ENCODE measurements around the gene PGBD5. TPM values are rescaled to one million over a fixed set of nuclear protein-coding genes. Genes with fewer than 3 reads are reported as not detected.

PGBD5 gene
- polyA plus RNA-seq, 1 donor = 5.8 TPM

DNA sequence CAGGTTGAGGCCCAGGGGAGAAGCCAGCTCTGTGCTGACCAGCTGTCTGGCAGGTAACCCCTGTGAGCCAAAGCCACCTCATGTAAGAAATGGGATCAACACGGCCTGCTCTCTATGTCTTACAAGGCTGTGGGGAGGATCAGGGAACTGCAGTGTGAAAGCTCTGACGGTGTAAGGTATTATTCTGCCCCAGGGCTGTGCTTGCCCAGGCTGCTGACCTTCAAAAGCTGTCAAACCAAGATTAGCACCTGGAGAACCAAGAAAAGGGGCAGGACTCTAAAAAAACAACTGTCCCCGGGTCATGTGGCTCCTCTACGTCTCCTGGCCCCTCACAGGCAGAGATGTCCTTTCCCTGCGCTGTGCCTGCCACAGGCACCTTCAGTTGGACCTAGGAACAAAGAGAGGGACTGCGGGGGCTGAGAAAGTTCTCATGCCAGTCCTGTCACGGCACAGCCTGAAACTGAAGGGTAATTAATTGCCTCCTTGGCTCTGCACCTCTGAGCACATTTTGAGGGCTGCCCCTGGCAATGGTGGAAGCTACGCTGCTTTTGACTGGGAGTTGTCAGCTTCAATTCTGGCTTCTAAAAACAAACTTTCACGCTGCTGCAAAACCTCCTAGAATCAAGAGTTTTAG, 77.6 kb downstream of the PGBD5 start:
- peak; percentile 10 for DNase-seq

DNA sequence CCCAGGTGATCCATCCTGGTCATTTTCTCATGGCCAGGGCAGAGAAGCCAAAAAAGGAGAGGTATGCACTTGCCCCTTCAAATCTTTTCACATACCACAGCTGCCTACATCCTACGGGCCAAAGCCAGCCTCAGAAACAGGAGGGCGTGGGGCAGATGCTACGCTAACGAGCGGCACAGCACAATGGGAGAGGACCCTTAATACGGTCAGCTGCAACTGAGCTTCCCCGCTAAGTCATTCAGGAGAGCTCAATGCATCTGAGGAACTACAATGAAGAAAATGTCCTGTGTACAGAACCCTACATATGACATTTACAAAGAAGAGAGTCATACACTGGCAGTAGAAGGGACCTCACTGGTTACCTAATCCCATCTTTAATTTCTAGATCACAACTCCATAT, 78.2 kb downstream of the PGBD5 start:
- no peak for DNase-seq

DNA sequence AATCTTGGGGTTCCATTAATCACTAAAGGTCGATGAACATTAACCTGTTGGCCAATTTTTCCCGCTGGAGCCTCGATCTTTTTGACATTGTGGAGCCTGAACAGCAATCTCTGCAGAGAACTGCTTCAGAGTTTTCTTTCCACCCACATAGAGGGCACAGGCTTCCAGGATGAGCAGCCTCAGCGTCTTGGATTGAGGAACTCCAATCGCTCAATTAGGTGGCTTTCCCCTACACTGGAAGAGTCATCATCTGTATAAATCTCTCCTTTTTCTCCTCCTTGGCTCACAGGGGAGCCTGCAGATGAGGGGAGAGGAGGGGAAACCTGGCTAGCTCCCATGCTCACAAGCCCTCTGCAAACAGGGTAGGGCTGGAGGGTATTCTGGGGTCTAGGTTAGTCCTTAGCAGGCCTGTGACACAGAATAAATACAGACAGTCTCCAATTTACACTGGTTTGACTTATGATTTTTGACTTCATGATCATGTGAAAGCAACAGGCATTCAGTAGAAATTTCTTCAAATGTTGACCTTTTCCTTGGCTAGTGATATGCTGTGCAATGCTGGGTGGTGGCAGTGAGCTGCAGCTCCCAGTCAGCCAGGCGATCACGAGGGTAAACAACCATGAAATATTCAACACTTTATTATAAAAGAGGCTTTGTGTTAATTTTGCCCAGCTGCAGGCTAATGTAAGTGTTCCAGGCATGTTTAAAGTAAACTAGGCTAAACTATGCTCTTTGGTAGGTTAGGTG, 80.8 kb downstream of the PGBD5 start:
- DNase-seq = no peak

DNA sequence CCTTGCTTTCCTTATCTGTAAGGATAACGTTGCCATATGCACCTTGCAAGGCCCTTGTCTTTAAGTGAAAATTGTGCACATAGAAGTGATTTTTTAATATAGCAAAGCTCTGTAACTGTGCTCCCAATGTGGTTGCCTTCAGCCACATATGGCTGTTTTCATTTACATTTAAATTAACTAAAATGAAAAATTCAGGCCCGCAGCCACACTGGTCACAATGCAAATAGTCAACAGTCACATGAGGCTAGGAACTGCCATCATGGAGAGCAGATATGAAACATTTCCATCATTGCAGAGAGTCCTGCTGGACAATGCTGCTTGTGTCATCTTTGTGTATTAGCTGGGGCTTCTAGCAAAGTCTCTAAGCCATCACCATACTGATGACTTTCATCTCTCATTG, 83.4 kb downstream of the PGBD5 start:
- no peak for DNase-seq

DNA sequence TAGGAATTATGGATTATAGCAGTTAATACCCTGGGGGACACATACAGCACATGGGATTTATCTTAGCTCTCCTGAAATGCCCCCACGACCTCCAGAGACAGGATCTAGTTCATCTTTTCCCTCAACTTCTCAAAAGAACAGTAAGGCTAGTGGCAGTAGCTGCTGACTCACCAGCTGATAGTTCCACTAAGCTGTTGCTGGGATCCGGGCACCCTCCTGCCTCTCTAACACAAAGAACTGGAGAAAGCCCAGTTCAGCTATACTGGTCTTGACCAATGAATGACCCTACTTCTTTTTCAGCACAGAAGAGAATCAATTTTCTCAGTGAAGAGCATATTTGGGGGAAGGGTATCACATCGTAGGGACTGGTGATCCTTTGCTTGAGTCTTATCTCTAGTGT, 84.1 kb downstream of the PGBD5 start:
- DNase-seq = no peak

DNA sequence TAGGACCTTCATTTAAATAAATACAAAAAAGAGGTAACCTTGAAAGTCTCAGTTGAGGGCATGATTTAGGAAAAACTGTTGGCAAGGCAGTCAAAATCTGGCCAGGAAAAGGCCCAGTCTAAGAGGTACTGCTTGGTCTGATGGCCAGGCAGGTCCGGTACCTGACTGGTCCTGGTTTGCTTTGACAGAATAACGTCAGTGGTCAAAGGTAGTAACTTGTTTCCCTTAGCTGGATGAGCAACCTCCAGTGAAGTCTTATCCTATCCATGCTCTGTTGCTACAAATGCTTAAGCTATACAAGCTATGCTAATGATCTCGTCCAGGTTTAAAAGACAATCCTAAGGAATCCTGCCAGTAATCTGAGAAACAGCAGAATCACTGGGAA, 85.0 kb downstream of the PGBD5 start:
- no peak for DNase-seq

DNA sequence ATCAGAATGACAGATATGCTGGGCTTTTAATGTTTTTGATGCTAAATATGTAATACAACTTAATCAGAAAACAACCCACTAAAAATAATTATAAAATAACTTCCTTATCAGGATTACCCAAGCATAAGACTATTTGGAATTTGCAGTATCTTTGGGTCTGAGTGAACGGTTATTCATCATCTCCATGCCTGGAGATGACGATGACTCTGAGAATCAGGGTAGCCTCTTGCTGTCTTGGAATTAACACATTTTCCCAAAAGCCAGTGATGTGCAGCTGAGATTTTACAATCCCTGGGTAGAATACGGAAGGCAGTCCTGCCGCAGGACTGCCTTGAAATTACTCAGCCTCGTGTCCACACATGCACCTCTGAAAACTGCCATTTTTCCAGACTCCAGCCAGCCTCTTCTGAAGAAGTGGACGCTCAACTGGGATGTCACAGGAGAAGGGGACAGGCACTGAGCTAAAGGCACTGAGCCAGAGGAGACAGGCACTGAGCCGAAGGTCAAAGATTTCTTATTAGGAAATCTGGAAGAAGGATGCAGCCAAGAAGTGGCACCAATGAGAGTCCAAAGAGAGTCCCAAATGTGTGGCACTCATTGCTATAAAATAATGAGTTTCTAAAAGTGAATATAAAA, 85.5 kb downstream of the PGBD5 start:
- DNase-seq = no peak

DNA sequence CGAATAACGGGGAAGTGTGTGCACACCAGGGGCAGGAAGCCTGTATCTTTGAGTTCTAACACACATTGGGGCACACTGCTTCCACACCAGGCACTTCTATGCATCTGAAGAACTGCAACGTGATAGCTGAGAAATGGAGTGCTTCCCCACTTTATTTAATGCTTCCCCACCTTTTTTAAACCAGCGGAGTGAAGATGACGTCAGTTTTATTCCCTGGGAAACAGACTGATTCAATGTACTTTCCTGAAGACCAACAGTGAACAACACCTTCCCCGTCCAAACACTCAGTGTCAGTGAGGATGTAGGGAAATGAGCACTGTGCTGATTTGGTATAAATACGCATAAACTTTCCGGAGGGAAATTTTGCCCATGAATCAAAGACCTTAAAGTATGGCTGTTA, 87.1 kb downstream of the PGBD5 start:
- DNase-seq = no peak

DNA sequence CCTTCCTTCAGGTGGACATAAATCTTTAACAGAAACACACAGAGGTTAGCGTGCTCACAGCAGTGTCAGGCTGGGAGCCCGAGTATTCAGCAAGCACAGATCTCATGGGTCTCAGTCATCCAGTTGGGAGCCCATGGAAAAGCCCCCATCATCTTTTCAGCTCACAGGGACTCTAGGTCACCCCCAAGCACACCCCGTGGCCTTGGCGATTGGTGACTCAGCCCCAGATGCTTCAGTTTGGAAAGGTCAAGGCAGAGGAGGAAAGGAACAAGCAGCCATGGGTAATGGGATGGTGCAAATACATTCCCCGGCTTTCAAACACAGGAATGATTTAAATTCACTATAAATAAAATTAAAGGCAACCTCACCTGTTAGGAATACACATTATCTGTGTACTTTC, 88.9 kb downstream of the PGBD5 start:
- no peak for DNase-seq

DNA sequence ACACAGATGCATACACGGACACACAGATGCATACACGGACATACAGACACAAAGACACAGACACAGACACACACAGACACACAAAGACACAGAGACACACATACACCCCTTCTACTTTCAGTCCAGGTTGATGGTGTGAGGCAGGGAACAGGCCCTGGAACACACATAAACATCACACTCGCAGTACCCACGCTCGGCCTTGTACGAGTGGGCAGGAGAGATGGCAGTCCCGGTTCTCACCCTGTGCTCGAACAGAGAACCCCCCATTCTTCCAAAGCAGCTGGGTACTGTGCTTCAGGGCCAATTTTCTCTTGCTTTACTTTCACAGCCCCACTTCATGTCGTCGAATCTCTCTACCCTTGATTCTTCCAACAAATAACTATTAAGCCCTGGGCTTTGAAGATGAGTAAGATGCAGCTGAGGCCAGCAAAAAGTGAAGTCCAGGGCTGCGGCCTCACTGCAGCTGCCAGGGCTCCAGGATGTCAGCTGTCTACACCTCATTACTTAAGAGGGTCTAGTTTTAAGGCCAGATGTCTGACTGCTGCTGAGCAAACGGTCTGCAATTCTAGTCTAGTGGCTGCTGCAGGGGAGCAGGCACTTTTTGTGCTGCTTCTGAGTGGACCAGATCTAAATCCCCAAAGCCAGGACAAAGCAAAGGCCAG, 90.1 kb downstream of the PGBD5 start:
- DNase-seq = no peak

DNA sequence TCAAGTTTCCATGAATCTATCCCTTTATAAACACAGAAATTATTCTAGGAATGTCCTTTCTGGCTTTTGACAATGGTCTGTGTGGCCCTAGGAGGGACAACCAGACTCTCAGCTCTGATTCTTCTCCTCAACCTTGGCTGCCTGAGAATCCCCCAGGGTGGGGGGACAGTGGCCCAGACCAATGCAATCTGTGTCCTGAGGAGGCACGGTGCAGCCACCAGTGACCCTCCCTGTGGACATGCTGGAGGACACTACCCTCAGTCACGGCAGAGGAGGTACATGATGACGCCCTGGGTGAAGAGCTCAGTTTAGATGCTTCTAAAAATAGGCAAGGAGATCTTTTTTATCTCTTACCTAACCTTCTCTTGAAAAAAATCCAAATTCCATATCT, 91.7 kb downstream of the PGBD5 start:
- DNase-seq = no peak

DNA sequence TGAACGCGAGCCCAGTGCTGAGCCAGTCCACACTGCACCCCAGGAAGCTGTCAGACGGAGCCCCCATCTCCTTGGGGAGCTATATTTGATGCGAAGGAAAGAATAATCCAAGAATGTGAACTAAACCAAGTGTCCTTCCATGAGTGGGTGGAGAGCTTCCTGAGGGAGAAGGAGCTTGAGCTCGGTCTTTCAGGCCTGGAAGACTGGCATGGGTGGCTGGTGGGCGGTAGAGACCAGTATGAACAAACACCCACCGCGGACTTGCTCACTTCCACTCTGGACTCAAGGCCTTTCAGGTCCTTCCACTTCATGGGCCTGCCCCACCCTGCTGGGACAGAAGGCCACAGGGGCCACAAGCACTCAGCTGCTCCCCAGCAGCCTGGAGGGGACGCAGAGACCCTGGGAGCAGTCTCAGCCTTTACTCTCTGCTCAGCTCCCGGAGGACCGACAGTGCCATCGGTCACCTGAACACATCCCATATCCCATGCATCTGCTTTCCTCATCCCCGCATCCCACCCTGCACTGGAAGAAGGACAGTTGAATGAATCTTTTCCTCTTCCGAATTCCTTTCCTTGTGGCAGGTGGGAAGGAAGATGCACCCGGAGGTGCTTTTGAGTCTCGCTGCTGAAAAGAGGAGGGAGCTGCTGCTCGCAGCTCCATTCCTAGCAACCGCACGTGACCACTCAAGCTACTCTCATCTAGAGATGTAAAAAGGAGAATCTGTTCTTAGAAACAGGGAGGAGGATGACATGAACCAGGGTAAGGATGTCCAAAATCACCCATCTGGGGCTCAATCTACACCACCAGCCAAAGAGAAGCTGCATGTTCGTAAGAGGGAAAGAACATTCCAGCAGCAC, 92.3 kb downstream of the PGBD5 start:
- DNase-seq = no peak

DNA sequence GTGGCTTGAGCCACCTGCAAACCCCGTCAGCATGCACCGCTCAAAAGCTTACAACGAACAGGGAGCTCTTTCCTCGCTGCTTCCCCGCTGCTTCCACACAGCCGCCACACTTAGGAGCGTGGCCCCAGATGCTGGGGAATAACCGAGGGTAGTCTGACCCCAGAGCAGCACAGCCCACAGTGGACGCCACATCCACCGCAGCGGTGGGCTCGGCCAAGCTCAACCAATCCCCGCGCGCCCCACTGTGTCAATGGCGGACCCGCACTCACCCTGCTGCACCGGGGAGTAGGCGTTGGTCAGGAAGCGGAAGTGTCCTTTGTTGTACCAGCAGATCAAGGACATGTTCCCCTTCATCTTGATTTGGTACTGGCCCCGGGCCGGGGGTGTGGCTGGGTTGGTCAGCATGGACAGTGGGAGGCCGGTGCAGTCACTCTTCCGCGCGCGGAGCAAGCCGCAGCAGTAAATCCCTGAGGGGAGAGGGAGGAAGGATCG, 93.5 kb downstream of the PGBD5 start:
- no peak for DNase-seq

DNA sequence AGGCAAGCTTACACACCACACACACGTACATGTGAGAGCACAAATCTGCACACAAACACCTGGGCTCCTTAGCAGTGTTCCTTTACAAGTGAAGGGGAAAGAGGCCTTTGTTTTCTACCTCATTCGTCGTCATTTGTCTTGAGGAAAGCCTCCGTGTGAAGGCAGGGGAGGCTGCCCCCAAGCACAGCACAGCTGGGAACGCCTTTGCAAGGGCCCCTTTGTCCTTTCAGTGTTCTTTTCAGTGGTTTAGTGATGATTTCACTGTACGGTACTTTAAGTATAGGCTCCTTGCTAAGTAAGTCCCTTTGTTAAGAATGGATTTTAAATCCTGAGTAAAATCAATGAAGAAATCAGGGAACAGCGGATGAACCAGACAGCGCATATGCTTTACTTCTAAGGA, 94.1 kb downstream of the PGBD5 start:
- DNase-seq = no peak

DNA sequence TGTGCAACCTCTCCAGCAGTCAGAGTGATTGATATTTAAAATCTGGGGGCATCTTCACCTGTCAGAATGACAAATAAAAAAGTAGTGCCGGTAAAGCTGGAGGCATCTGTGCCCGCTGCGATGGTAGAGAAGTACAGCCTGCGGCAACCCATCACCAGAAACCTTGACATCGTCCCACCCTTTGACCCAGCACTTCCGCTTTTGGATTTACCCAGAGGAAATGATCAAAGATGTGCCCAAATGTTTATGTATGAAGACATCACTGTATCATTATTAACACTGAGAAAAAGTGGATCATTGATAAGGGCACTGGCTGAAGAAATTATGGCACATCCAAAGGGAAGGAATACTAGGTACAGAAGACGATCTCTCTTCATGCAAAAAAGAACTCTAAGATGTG, 96.0 kb downstream of the PGBD5 start:
- no peak for DNase-seq

DNA sequence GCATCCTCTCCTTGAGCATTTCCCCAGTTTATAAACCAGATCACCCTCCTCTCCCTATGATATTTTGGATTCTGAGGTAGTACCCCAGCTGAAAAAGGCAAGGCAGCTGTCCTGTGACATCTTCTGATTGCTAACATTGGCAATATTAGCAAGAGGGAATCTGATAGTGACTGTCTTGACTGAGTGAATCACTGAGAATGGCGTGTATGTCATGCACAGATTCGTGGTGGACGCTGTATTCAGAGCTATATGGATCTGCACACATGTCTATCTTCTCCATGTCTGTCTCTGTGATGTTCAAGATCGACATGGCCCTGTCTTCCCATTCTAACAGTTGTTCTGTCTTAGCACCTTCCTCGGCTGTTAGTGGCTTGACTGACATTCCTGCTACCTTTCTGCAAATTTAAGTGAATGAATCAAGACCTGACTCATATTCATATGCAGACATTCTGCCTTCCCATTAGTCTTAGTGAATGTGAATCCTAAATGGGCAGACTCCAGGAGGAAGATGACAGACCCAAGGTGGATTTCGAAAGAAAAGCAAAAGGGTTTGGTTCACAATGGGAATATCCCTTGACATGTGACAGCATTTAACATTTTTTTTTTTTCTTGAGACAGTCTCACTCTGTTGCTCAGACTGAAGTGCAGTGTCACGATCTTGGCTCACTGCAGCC, 97.7 kb downstream of the PGBD5 start:
- no peak for DNase-seq

DNA sequence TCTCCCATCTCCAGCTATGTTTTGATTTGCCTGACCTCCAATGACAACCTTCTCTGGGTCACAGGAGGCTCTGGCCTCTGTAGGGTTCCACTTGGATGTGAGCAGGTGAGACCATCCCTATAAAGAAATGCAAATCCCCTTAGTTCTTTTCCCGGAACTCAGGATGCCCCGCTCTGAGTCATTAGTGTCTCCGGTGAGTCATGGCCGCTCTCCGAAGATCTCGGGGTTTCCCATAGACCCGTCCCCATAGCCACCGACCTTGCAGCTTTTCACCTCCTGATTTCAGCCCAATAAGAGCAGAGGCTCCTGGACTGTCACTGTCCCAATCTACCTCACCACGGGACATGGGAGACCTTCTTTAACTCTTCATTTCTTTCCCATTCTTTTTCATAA, 98.2 kb downstream of the PGBD5 start:
- no peak for DNase-seq

DNA sequence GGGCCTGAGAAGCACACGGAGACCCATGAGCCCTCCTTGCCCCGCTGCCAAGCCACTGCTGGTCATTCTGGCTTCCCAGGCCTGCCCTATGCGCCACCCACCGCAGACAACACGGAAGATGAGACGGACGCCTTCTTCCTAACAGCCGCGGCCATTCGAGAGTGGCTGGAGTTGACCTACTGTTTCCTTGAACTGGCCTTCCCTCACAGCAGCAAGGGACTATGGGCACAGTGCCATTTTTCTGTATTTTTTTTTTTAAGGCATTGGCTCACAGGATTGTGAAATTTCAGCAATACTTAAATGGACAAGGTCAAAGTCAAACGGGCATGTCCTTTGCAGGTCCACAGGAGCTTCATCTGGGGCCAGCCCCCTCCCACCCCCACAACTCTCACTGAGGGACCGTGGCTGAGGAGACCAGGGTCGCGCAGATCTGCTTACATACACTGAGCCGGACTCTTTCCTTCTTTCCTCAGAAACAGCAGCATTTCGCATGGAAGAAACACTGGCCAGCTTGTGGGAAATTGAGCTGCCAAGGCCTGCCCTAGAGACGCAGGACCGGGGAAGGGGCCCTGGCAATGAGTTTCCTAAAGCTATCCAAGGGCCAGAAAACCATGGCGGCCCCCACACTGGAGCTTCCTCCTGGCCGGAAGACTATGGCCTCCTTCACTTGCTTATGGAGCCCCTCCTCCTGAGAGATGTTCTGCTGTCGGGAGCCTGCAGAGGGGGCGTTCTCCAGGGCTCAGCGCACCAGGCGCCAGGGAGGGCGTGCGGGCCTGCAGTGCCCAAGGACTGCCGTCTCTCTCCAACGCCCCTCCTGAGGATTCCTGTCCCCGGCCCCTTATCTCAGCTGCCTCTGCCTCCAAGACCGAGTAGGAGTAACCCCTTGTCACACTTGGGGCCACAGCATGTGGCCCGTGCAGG, 98.9 kb downstream of the PGBD5 start:
- no peak for DNase-seq

DNA sequence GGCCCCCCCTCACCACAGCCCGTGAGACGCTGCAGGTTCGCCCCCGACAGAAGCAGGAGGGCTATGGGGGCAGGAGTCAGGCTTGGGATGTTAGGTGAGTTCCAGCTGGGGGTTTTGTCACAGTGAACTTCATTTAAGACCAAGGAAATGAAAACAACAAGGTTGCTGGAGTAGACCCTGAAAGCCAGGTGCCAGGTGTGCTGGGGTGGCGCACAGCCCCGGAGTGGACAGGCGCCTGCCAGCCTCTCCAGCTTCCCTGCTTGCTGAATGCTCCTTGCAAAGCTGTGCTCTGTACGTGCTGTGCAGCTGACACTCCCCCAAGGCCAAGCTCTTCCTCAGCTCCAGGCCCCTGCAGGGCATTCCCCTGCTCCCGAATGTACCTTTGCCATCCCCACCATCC, 102.4 kb downstream of the PGBD5 start:
- DNase-seq = no peak

DNA sequence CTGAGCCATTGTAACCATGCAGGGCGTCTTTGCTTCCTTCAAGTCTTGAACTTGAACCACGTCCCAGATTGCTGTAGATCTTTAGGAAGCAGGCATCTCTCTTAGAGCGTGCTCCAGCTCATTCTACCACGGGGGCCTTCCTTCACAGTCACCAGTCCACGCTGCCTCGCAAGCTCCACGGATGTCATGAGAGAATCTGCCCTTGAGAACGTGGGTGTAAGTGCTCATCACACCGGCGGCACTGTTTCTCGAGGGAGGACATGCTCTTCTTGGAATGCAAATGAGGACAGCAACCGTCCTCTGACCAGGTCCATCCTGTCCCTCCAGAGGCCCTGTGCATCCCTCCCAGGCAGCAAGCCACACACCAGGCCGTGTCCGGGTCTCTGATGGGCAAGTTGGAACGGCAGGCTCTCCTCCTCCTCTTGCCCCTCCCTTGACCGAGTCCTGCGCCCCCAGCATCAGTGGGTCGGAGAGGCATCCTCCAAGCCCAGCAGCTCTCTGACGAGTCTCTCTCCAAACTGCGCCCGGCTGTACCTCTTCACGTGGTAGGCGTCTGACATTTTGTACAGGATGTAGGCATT, 103.1 kb downstream of the PGBD5 start:
- no peak for DNase-seq
